ENCODE measurements around the gene MIDN. TPM values are rescaled to one million over a fixed set of nuclear protein-coding genes. Genes with fewer than 3 reads are reported as not detected.

Gene MIDN
- total RNA-seq, 1 donor from 2014 or later: 60.5 TPM

DNA sequence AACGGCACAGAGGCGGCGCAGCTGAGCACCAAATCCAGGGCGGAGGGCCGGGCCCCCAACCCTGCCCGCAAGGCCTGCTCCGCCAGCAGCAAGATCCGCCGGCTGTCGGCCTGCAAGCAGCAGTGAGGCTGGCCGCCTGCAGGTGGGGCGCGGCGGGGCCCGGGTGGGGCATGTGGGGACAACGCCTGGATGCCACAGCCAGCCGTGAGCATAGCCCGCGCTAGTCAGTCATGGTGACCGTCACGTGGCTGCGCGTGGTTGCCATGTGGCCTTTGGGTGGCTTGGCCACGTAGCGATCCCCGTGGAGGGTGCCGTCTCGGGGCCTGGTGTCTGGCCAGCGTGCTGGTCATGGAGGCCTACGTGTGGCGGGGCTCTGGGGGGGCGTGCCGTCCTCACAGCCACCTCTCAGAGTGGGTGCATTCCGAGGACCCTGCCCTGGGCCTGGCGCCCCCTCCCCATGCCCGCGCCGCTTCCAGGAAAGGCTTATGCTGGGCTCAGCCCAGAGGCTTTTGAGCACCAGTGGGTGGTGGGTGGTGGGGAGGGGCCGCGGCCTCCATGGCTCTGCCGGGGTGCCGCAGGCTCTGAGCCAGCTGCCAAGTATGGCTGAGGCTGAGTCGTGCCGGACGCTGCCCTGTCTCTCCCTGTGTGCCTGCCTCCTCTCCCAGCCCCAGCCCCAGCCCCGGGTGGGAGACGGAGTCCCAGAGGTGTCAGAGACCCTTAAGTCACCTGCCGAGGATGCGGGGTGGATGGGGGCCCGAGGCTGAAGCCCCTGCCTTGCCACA, 21.7 kb upstream of the MIDN start:
- peaks cover 21% of the 10 kb centered on the region for H3K4me1 ChIP-seq
- H3K4me3 ChIP-seq: no peak overlapping the region
- TF ChIP-seq, protein P1, sequence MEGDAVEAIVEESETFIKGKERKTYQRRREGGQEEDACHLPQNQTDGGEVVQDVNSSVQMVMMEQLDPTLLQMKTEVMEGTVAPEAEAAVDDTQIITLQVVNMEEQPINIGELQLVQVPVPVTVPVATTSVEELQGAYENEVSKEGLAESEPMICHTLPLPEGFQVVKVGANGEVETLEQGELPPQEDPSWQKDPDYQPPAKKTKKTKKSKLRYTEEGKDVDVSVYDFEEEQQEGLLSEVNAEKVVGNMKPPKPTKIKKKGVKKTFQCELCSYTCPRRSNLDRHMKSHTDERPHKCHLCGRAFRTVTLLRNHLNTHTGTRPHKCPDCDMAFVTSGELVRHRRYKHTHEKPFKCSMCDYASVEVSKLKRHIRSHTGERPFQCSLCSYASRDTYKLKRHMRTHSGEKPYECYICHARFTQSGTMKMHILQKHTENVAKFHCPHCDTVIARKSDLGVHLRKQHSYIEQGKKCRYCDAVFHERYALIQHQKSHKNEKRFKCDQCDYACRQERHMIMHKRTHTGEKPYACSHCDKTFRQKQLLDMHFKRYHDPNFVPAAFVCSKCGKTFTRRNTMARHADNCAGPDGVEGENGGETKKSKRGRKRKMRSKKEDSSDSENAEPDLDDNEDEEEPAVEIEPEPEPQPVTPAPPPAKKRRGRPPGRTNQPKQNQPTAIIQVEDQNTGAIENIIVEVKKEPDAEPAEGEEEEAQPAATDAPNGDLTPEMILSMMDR (IDR thresholded peaks at IDR 0.05; ENCODE audit: borderline replicate concordance): no peak
- H3K27me3 ChIP-seq (ENCODE audit: low read depth): no peaks in the 10 kb centered on the region
- H3K27ac ChIP-seq (replicated peaks): no peak overlapping the region
- no peaks in the 10 kb centered on the region for H3K9me3 ChIP-seq (replicated peaks)
- intact Hi-C loops (cut with micrococcal nuclease): no loop called here
- no peak for DNase-seq
- H3K36me3 ChIP-seq: peaks cover 61% of the 10 kb centered on the region

DNA sequence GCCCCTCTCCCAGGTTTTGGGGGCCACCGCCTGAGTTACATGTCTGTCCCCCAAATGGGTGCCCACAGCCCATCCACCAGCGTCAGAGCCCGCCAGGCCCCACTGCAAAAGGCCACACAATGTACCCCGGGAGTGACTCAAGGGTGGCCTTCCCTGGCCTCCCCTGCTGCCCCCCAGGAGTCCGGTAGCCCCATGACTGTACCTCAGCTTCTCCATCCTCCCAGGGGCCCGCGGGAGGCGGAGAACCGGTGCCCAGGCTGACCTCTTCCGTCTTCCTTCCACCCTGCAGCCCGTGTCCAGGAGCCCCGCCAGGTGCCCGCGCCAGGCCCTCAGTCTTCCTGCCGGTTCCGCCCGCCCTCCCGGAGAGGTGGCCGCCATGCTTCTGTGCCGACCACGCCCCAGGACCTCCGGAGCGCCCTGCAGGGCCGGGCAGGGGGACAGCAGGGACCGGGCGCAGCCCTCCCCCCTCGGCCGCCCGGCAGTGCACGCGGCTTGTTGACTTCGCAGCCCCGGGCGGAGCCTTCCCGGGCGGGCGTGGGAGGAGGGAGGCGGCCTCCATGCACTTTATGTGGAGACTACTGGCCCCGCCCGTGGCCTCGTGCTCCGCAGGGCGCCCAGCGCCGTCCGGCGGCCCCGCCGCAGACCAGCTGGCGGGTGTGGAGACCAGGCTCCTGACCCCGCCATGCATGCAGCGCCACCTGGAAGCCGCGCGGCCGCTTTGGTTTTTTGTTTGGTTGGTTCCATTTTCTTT, 20.9 kb upstream of the MIDN start:
- TF ChIP-seq, protein P1 (IDR thresholded peaks at IDR 0.05; ENCODE audit: borderline replicate concordance): no peak

DNA sequence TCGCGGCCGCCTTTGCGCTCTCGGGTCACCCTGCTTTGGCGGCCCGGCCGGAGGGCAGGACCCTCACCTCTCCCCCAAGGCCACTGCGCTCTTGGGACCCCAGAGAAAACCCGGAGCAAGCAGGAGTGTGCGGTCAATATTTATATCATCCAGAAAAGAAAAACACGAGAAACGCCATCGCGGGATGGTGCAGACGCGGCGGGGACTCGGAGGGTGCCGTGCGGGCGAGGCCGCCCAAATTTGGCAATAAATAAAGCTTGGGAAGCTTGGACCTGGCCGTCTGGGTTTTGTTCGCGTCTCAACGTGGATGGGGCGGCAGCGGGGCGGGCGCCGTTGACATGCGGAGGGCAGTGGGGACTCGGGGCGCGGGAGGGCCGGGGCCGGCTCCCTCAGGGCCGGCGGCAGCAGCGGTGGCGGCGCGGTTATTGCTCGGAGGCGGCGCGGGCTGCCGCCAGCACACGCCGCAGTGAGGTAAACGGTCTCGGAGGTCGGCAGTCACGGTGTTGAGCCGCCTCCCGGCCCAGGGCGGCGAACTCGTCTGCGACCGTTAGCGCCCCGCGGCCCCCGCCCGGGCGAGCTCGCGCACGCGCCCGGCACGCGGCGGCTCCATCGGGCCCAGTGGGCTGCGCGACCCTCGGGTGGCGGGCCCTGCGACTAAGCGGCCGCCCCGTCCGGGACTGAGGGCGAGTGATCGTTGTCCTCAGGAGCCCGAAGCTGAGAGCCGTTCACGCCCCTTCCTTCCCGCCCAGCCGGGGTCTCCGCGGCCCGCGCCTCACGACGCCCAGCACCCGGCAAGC, 20.0 kb upstream of the MIDN start:
- intact Hi-C loops (cut with micrococcal nuclease): no loop called here
- no peak overlapping the region for H3K4me3 ChIP-seq
- no peak for DNase-seq
- TF ChIP-seq, protein P1 (IDR thresholded peaks at IDR 0.05; ENCODE audit: borderline replicate concordance): no peak
- no peaks in the 10 kb centered on the region for H3K27me3 ChIP-seq (ENCODE audit: low read depth)
- H3K27ac ChIP-seq (replicated peaks): no peak overlapping the region
- H3K4me1 ChIP-seq: peaks cover 17% of the 10 kb centered on the region
- no peaks in the 10 kb centered on the region for H3K9me3 ChIP-seq (replicated peaks)
- peaks cover 48% of the 10 kb centered on the region for H3K36me3 ChIP-seq

More for the DNA sequence above, 20.9 kb upstream of the MIDN start:
- Histone ChIP-seq H3K27me3 (ENCODE audit: low read depth) (no peaks in the 10 kb centered on the region), H3K4me3 (no peak overlapping the region), H3K27ac (replicated peaks) (no peak overlapping the region), H3K36me3 (peaks cover 57% of the 10 kb centered on the region), H3K9me3 (replicated peaks) (no peaks in the 10 kb centered on the region), H3K4me1 (peaks cover 17% of the 10 kb centered on the region)
- DNase-seq: no peak
- intact Hi-C loops (cut with micrococcal nuclease): no loop called here

DNA sequence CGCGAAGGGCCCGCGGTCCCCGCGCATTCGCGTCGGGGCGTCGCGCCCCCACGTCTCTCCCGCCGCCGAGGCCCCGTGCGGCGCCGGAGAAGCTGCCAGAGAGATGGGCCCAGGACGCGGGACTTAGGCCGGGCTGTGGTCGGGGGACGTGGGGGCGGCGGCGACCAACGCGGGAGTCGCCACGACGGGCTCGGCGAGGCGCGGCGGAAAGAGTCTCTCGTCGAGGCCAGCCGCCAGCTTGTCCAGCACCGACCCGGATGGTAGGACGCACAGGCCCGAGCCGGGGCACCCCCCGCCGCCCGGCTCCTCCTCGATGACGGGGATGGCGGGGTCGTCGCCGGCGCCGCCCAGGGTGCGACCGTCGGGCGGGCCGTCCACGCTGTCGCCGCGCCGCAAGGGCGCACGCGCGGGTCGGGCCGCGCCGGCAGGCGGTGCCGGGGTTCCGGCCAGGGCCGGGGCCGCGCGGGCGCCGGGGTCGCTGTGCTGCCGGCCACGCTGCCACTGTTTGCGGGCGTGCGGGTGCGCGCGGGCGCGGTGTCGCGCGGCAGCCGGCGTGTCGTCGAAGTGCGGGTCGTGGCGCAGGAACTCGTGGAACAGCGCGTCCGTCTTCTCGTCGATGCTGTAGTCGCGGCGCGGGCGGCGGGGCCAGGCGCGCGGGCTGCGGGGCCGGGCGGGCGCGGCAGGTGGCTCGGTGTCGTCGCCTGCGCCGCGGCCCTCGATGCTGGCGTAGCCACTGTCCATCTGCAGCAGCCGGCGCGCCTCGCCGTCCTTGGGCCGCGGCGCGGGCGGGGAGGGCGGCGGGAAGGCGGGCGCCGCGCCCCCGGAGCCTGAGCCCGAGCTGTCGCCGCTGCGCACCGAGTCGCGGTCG, 19.1 kb upstream of the MIDN start:
- TF ChIP-seq, protein P1 (IDR thresholded peaks at IDR 0.05; ENCODE audit: borderline replicate concordance): no peak
- H3K4me3 ChIP-seq: no peak overlapping the region
- no peaks in the 10 kb centered on the region for H3K27me3 ChIP-seq (ENCODE audit: low read depth)
- DNase-seq: no peak
- no peaks in the 10 kb centered on the region for H3K9me3 ChIP-seq (replicated peaks)
- peaks cover 17% of the 10 kb centered on the region for H3K4me1 ChIP-seq
- intact Hi-C loops (cut with micrococcal nuclease): no loop called here
- H3K36me3 ChIP-seq: peaks cover 40% of the 10 kb centered on the region
- no peak overlapping the region for H3K27ac ChIP-seq (replicated peaks)
